ENCODE results near the gene CLTRN. TPM values are rescaled to one million over a fixed set of nuclear protein-coding genes. Genes with fewer than 3 reads are reported as not detected.

Gene CLTRN
- total and polyA plus RNA-seq, 2 of the 13 experiments (the other 11 are each of a cell fraction or from before 2014, with no cell fraction given): 0.37 to 0.53 TPM

DNA sequence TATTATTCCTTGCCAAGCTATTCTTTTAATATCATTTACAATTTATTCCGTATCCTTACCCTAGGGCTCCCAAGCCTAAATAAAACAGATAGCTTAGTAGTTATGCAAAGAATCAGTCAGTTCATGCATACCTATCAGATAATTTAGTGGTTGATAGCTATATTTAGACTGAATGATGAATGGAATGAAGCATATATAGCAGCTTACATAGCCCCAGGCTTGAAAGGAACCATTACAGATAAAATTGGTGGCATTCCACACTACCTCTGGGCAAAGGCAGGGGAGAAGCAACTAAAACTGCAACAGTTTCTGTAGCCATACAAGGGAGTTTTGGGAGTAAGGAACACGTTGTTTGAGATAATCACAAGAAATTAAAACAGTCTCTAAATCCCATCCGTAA, 66.6 kb downstream of the CLTRN start (continued):
- TF ChIP-seq ZNF703 (CRISPR knock-in tag; IDR thresholded peaks at IDR 0.05; ENCODE audit: borderline replicate concordance) (no peak), RCOR2 (CRISPR knock-in tag; IDR thresholded peaks at IDR 0.05) (no peak), ZFAT (CRISPR knock-in tag; conservative IDR thresholded peaks at IDR 0.05) (no peak)

DNA sequence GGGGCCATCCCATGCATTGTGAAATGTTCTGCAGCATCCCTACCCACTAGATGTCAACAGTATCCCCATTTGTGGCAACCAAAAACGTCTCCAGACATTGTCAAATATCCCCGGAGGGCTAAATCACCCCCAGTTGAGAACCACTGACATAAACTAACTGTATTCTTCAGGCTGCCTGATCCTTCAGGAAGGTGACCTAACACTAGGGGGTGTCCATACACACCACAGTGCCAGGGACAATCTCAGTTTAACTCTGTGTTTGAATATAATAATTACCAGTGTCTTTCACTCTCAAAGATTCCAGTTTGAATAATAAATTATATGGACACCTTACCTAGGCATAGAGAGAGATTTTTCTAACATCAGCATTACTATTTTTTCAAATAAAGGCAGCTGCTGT, 70.2 kb downstream of the CLTRN start:
- BruUV-seq (replicated peaks): no TSS peak
- Histone ChIP-seq H3K27ac (ENCODE audit: extremely low read length, insufficient read depth, low read length) (no peak overlapping the region), H3K79me2 (ENCODE audit: insufficient read depth, low read length) (no peaks in the 10 kb centered on the region), H4K20me1 (ENCODE audit: insufficient read depth, low read length) (no peaks in the 10 kb centered on the region), H3K4me2 (ENCODE audit: low read depth, low read length) (no peak overlapping the region), H3K27me3 (ENCODE audit: control insufficient read depth in 1 of 2, insufficient read depth in 2 of 2, low read length in 2 of 2) (no peaks in the 10 kb centered on the region), H2AFZ (ENCODE audit: low read length) (no peak overlapping the region), H3K9me3 (ENCODE audit: low read length) (no peaks in the 10 kb centered on the region), H3K36me3 (replicated peaks in 1 of 2; ENCODE audit: control insufficient read depth in 1 of 2, insufficient read depth in 2 of 2, low read length in 2 of 2) (no peaks in the 10 kb centered on the region), H3K4me3 (replicated peaks in 1 of 3; ENCODE audit: insufficient read depth in 1 of 3, low read depth in 2 of 3, low read length in 3 of 3) (no peak overlapping the region), H3K9ac (ENCODE audit: insufficient read depth, low read depth, low read length) (no peak overlapping the region), H3K4me1 (ENCODE audit: insufficient read depth, low read length) (no peaks in the 10 kb centered on the region)
- DNase-seq (ENCODE audit: low spot score): no peak
- 7% methylated on average over 2 of the region's 2 CpGs for WGBS (ENCODE audit: low lambda C conversion rate)
- TF ChIP-seq ZNF777 (CRISPR knock-in tag; IDR thresholded peaks at IDR 0.05) (no peak), STAG1 (CRISPR knock-in tag; IDR thresholded peaks at IDR 0.05) (peak; percentile 54), NR2F6 (IDR thresholded peaks at IDR 0.05) (no peak), NR2F6 (CRISPR knock-in tag; IDR thresholded peaks at IDR 0.05) (peak; percentile 32; the same call in 1 of the 2 replicates), ZNF883 (CRISPR knock-in tag; IDR thresholded peaks at IDR 0.05; ENCODE audit: not compliant biosample characterization) (no peak), SOX5 (CRISPR knock-in tag; IDR thresholded peaks at IDR 0.05; ENCODE audit: borderline replicate concordance) (0 out of 2 replicates have a peak, but pooled peaks have one; percentile 18)
- TF ChIP-seq, protein P1, sequence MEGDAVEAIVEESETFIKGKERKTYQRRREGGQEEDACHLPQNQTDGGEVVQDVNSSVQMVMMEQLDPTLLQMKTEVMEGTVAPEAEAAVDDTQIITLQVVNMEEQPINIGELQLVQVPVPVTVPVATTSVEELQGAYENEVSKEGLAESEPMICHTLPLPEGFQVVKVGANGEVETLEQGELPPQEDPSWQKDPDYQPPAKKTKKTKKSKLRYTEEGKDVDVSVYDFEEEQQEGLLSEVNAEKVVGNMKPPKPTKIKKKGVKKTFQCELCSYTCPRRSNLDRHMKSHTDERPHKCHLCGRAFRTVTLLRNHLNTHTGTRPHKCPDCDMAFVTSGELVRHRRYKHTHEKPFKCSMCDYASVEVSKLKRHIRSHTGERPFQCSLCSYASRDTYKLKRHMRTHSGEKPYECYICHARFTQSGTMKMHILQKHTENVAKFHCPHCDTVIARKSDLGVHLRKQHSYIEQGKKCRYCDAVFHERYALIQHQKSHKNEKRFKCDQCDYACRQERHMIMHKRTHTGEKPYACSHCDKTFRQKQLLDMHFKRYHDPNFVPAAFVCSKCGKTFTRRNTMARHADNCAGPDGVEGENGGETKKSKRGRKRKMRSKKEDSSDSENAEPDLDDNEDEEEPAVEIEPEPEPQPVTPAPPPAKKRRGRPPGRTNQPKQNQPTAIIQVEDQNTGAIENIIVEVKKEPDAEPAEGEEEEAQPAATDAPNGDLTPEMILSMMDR (CRISPR knock-in tag; IDR thresholded peaks at IDR 0.05): peak; percentile 49
- ATAC-seq: peak; percentile 71; the same call in 2 of the 3 replicates
- CTCF ChIA-PET (ENCODE audit: low intra/inter-chr PET ratio, low total read pairs): no interaction called here
- intact Hi-C loops (cut with micrococcal nuclease; ENCODE audit: unreplicated experiment) (no loop called here), in situ Hi-C loops (cut with HindIII; ENCODE audit: extremely low pct_ligation_motif_present, low pct_unique_long_range_greater_than_20kb) (no loop called here)
- POLR2A ChIA-PET: no interaction called here
- FAIRE-seq: peak; percentile 77

Data from HepG2 (cell line).